HG03442 (cell line): ENCODE data around the gene NFIA.
"Not testable (repeated sequence)": the region's sequence is repeated elsewhere in the genome, so short reads cannot be mapped to it uniquely, and the experiment has no call there.

Source experiments
- ATAC-seq: cut with Tn5 transposase; IDR thresholded peaks from one replicate; pipeline ENCODE4 v1.9.1; 2021; ENCODE audit warnings: mild to moderate bottlenecking, moderate library complexity; ENCODE audit not compliant: unreplicated experiment

NFIA gene

DNA sequence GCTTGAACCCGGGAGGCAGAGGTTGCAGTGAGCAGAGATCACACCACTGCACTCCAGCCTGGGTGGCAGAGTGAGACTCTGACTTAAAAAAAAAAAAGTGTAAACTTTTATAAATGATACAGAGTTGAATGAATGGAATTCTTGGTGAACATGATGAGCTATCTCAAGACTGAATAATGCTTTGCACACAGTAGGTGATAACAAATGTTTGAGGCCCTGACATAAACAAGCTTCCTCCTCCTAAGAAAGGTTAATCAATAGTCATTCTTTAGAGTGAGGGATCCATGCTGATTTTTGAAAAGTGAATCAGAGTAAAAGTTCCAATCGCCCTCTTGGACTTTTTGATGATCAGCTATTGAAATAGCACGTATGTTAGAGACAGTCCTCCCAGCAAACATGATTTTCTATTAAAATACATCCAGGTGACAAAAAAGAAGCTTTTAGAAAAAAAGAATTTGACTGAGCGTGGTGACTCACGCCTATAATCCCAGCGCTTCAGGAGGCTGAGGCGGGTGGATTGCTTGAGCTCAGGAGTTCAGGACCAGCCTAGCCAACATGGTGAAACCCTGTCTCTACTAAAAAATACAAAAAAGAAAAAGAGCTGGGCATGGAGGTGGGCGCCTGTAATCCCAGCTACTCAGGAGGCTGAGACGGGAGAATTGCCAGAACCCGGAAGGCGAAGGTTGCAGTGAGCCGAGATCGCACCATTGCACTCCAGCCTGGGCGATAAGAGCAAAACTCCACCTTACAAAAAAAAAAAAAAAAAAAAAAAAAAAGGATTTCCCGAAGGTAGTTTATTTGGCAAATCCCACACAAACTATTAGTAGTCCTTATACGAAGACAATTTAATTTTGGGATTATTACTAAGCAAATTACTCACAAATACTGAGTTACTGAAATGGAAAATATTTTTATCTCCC, 181.8 kb downstream of the NFIA start:
- ATAC-seq, result no peak

DNA sequence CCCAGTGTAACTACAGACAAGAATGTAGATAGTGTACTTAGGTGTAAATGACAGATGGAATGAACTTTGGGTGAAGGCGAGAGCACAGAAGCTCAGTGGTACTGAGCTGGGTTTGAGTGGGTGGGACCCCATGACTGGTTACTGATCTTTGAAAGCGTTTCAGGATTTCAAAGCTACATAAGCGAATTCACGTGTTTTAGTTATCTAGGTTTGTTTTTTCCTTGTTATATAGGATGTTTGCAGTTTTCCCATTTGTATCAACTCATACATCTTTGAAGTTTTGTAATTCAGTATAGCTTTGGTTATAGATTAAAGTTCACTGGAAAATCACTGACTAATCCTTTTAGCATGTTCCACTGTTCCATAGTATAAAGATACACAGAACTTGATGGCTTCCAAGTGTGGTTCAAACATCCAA, 182.5 kb downstream of the NFIA start:
- no peak for ATAC-seq

DNA sequence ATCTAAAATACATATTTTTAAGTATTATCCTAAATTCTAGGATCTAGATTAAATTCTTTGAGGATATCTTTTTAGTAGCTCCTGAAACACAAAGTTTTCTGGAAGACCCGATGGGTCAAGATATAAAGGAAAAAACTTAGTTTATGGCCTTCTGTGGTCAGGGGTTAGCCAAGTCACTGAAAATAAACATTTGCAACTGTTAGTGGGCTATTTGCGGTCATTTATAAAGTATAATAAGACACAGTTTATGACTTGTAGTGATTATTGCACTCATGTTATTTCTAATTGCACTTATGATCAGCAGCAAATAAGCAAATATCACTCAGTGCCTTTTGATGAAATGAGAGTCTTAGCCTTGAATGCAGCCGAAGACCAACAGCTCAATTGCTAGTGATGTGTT, 183.3 kb downstream of the NFIA start:
- ATAC-seq, result no peak

DNA sequence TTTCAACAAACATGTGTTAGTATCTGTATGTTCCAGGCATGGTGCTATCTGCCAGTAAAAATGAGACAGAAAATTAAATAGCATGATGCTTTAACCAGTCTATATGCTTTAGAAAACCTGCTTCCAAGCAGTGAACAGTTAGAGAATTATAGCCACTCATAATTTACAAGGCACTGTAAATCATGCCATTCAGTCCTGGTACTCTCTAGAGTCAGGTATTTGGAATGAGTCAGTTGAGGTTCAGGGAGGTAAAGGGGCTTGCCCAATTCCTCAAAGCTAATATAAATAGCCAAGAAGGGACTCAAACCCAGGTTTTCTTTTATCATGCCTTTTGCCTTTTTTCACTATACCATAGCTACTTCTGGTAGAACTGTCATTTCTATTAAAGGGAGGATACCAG, 184.4 kb downstream of the NFIA start:
- no peak for ATAC-seq

DNA sequence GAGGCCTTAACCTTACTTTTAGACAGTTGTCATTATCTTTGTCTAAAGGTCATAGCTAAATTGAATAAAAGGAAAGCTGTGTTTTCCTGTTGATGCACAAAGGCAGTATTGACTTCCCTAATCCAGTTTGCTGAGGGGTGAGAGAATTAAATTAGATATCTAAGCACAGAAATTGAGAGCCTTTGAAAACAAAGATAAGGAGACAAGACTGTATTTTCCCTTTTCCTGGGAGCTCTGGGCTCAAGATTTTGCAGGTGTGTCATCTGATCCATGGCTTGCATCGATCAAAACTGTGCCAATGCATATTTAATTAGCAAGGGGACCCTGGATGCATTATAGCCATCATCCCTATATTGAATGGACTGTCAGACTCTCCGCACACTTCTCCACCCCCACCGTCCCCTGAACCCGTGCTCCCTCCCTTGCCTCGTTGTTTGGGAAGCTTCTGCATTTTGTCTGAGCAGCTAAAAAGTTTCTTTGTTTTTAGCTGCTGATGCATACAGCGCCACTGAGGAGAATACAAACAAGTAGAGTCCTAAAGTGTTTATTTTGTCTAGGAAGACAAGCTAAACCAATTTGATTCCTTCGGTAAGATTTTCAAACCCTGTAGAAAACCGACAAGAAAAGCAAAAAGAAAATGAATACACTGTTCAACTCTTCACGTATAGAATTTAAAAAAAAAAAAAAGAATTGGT, 186.3 kb downstream of the NFIA start:
- no peak for ATAC-seq

DNA sequence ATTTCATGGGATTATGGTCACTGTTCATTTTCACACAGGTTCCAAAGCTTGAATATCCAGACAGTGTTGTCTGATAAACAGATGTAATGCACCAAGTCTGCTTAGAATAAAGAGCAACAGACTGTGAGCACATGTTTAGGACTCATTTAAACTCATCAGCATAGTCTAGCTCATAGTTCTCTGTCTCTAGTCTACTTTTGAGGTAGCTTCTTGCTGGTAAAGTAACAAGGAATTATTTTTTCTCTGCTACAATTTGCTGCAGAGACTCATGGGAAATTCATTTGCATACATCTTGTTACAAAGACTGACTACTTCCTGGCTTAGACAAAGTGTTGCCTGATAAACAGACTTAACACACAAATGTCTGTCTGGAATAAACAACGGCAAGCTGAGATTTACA, 187.2 kb downstream of the NFIA start:
- no peak for ATAC-seq

DNA sequence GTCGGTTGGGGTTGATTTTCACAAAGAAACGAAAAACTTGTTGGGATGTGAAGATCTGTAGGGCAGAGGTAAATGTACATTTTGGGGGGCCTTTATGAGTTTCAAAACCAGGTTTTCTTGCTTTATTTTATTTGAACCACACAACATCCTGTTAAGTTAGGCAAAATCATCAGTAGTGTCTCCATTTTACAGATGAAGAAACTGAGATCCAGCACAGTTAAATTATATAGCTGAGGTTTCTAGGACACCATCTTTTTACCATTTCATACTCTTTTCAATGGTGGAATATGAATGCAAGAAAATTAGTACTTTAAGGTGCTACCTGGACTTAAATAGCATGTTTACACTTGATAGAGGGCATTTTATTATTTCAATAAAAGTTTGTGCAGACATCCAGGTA, 187.7 kb downstream of the NFIA start:
- no peak for ATAC-seq

DNA sequence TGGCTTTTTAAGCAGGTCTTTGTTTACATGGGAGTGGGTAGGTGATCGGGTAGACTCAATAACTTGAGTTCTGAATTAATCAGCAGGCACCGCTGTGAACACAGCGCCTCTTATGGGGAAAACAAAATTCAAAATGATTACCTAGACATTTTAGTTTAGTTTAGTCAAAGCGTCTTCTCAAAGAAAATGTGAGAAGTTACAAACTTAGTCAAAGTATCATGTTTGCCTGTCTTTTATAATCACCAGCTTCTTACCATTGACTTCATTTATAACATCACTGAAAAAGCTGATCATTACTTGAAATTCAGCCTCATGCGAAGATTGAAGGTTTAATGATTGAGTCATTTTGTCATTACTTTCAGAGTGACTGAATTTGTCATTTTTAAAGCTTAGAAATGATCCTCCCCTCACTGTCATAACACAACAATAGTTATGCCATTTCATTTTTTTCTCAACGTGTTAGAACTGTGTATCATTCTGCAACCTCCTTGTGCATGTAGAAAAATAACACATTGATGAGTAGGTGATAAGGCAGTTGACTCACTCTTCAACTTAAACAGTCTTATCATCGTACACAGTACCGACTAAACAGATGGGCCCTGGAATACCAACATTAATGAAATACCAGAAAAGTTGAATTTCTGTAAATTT, 188.5 kb downstream of the NFIA start:
- ATAC-seq, result no peak

DNA sequence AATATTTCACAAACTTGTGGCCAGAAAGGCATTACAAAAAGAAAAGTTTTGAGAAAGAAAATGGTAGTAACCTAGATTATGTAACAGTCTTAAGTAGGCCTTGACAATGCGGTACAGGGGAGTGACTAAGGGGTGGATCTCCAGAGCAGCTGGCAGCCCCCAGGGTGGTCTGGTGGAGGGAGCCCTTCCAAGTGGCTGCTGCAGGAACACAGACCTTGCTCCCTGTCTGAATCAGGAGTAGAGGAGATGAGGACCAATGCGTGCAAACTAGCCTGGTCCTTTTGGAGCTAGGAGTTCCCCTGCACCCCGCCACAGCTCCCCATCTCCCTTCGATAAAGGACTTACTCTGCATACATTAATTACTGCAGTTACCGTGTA, 189.0 kb downstream of the NFIA start:
- ATAC-seq, result no peak

DNA sequence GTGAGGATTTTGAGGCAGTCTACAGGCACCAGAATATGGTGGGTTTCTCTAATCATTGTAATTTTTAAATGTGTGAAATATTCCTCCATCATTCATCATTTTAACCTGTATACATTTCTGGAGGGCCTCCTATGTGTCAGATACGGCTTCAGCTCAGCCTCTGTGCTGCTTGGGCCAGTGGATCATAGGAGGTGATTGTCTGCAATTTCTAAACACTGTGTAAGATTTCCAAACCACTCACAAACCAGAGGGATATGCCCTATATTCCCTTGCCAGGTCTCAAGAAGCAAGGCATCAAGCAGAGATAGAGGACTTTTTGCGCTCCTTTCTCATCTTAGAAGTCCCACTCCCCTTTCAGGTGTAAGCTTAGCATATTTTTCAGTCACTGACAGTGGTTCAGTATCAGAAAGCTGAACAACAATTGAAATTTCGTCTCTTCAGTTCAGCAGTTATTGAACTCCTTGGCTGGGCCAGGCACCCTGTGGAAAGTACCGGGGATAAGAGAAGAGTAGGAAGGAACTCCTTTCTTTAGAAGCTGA, 190.9 kb downstream of the NFIA start:
- no peak for ATAC-seq

DNA sequence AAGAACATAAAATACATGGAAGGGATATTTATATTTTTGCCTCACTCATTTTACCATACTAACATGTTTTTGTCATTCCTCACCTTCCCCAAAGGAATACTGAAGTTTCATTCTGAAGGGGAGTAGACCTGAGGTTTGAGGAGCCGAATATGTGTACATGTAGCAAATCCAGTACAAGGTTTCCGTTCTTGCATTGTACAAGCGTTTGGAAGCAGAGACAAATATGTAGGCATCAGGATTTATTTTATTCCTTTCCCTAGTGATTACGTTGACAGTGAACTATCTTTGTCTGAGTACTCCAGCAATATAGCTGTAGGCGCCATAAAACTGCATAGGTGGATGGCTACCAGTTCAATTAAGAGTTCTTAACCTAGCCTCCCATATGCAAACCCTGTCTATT, 191.5 kb downstream of the NFIA start:
- no peak for ATAC-seq

DNA sequence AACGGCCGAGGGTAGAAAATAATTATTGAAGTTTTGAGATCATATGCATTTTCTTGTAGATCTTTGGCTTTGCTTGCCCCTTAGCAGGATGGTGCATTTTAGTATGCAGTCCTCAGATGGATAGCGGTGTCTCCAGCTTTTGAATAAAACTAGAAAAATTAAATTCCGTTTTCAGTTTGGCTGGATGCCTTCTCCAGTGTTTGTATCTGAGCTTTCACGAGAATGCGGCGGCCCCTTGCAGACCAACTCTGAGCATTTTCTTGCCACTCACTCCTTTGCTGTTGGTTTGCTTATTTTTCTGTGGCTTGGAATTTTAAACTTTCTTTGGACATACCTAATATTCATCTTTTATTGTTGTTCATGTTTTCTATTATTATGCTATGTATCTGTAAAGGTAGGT, 192.6 kb downstream of the NFIA start:
- no peak for ATAC-seq

DNA sequence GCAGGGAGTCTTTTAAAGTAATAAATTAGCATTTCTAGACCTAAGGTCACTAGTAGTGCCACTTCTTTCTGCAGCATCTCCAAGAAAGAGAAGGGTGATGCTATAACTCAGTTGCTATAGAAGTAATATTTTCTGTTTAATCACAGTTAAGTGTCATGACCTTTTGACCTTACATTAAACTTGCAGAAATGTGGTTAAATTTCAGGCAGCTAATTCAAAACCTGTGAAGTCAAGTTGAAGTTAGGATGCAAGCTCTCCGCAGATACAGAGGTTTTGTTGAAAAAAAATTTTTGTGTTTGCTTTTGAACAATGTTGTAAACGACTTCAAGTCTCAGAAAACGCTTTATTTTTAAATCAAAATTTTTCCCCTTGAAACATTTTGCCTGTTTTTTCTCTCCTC, 193.9 kb downstream of the NFIA start:
- no peak for ATAC-seq

DNA sequence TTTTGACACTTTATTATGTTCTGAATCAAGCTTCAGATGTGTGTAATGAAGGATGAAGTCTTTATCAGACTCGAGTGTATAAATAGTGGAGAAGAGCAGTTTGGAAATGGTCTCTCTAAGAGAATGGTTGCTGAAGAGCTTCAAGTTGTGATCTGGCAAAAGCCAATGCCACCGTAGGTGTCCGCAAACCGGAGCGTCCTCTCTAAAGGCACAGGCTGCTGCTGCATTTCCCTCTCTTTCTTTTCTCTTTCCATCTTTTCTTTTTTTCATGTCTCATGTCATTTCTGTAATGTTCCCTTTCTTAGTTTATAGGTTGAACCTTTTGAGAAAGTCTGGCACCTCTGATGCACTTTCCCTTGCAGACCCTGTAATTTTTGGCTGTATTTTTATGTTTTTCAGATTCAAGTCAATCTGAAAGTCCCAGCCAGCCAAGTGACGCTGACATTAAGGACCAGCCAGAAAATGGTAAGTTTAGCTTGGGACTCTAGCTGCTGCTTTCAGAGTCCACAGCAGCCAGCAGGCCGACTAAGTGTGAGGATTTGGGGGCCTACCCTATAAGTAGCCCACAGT, 194.8 kb downstream of the NFIA start:
- ATAC-seq, result no peak

DNA sequence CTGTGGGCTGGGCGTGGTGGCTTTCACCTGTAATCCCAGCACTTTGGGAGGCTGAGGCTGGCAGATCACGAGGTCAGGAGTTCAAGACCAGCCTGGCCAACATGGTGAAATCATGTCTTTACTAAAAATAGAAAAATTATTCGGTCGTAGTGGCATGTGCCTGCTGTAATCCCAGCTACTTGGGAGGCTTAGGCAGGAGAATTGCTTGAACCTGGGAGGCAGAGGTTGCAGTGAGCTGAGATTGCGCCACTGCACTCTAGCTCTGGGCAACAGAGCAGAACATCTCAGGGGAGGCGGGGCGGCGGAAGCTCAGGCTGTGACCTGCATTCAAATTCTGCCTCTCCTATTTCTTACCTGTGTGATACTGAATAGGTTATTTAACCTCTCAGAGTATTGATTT, 196.1 kb downstream of the NFIA start:
- ATAC-seq, result not testable (repeated sequence)

DNA sequence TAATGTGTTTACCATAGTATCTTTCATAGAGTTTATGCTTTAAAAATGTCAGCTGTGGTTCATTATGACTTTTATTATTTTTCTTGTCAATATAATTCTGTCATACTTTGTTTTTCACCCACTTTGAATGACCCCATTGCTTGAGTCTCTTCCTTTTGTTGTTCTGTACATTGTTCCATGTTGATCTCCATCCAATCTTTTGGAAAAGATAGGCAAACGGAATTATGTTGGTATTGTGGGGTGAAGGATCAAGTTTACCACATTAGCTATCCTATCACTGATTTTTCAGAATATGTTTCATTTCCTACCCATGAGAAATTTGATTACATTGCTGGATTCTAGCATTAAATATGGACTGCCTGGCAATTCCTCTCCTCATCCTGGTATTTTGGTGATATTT, 196.6 kb downstream of the NFIA start:
- no peak for ATAC-seq

DNA sequence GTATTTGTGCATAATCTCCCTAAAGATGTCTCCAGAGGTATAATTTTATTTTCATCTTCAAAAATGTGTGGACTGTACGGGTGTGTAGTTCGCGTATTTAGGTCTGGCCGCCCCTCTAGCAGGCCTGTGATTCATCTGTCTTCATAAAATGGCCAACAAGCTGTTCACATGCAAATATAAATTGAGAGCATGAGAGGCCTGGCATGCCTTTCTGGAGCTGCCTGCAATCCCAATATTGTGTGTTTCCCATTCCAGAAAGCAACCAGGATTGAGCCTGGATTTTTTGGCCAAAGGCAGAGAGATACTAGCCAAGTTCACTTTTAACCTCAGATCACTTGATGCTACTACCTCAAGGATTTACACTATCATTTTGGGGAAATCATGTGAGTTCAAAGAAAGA, 197.2 kb downstream of the NFIA start:
- ATAC-seq, result no peak

DNA sequence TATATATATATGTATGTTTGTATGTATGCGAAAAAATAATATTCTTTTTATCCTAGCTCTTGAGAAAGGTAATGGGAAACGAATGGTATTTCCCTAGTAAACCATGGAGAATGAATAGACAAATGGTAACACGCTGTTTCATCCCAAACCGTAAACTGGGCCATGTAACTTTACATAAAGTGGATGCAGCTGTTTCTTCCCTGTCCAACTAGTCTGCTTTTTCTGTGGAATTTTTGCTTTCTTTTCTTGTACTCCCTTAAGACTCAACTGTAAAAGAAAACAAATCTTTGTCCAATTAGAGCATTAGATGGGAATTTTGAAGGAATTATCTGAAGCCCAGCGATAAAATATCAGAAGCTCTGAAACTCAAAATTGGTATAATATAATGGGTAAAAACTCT, 198.1 kb downstream of the NFIA start:
- ATAC-seq, result no peak

DNA sequence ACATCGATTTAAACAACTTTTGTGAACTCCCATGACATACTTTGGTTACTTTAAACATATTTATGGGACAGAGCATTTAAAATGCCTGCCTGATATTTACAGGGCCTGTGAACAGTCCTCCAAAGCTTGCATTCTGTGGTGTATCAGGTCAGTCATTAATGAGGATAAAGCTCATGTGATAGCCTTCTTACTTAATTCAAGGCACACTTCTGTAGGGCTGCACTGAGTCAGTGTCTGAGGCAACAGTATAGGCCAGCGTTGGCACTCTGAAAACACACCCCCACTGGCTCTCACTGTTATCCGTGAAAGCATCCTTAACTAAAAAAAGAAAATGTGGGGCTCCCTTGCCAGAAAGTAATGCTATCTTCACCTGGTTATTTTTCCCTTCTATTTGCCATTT, 200.0 kb downstream of the NFIA start:
- no peak for ATAC-seq

DNA sequence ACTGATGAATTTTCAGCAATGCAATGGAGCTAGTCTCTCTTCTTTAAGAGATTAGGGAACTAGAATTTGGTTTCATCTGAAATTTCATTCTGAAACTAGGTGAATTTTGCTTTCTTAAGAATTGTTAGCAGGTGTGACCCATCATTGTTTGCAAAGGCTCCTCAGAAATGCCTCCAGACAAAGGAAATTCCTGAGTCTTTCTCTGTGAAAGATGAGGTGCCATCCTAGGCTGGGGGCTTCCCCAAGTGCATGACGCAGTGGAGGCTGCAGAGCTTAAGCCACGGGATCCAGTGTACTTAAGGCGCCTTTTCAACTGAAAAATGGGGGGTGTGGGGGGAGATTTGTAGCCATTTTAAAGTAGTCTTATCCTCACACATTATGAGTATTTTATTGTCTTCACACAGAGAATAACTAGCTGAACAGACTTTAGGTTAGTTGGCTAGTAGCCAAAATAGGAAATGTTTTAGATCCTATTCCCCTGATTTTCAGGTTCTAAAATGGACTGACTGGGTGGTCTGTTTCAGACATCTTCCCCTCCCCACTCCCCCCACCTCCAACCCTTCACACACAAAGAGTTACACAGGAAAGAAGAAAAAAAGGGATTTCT, 202.0 kb downstream of the NFIA start:
- ATAC-seq, result no peak

DNA sequence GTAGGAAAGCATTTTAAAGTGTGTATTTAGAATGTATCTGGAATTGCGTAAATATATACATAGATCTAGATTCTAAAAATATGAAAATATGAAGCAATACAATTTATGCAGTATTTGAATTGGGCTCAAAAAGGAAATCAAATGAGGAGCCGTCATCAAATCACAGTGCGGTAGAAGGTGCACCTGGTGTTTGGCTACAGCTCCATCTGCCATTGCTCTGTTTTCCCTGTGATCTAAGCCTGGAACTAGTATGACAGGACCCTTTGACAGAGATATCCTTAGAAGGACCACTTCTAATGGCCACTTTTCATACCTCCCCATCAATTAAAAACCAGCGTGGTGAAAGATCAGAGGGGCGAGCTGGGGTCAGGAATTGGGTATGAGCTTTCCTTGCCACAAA, 202.6 kb downstream of the NFIA start:
- no peak for ATAC-seq
